Measurements from ENCODE around the gene PSMC3. TPM values are rescaled to one million over a fixed set of nuclear protein-coding genes. Genes with fewer than 3 reads are reported as not detected.

Gene PSMC3
- total RNA-seq, 2 donors from 2014 or later: 122 to 160 TPM

- Histone ChIP-seq H3K9me3 (no peaks in the 10 kb centered on the region), H3K27me3 (replicated peaks; ENCODE audit: insufficient read depth) (no peaks in the 10 kb centered on the region), H3K36me3 (no peaks in the 10 kb centered on the region), H3K4me3 (no peak overlapping the region), H3K4me1 (ENCODE audit: control insufficient read depth in 1 of 2, low read depth in 2 of 2) (no peaks in the 10 kb centered on the region), H3K27ac (no peak overlapping the region)
- DNase-seq (ENCODE audit: low spot score): no peak
- no peak for ATAC-seq (ENCODE audit: insufficient number of reproducible peaks, low FRiP score, low read depth)
- TF ChIP-seq, protein P1, sequence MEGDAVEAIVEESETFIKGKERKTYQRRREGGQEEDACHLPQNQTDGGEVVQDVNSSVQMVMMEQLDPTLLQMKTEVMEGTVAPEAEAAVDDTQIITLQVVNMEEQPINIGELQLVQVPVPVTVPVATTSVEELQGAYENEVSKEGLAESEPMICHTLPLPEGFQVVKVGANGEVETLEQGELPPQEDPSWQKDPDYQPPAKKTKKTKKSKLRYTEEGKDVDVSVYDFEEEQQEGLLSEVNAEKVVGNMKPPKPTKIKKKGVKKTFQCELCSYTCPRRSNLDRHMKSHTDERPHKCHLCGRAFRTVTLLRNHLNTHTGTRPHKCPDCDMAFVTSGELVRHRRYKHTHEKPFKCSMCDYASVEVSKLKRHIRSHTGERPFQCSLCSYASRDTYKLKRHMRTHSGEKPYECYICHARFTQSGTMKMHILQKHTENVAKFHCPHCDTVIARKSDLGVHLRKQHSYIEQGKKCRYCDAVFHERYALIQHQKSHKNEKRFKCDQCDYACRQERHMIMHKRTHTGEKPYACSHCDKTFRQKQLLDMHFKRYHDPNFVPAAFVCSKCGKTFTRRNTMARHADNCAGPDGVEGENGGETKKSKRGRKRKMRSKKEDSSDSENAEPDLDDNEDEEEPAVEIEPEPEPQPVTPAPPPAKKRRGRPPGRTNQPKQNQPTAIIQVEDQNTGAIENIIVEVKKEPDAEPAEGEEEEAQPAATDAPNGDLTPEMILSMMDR (IDR thresholded peaks at IDR 0.05): no peak
Observed at GRCh38 chr11:47443817-47444216, 17.6 kb upstream of the PSMC3 start.

DNA sequence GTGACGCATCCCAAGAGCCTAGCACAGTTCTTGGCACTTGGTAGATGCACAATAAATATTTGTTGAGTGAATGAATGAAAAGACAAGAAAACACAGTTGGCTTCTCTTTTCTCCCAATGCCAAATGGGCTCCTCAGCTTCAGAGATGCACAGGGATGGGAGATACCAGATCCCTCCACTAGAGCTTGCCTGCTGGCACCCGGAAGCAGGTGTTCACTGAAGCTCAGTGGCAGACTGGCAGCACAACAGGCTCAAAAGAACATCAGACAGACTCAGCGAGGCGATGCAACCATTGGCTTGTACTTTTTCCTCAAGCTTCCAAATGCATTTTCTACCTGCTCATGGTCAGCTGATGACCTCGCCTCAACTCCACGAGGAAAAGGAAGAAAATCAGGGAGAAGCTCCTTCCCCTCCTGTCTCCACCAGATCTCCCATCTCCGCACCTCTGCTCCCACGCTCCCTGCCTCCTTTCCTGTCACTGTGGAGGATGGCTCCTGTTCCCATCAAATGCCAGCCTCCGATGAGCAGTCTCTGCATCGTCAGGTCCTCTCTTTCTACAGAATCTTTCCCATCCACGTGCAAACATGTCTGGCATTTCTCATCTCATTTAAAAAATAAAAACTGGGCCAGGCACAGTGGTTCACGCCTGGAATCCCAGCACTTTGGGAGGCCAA lies 16.9 kb upstream of the PSMC3 start:
- H3K4me1 ChIP-seq (ENCODE audit: control insufficient read depth in 1 of 2, low read depth in 2 of 2): peaks cover 0 to under 1% of the 10 kb centered on the region in 2 donors
- H3K36me3 ChIP-seq: no peaks in the 10 kb centered on the region
- H3K27ac ChIP-seq: no peak overlapping the region
- no peak for ATAC-seq (ENCODE audit: insufficient number of reproducible peaks, low FRiP score, low read depth)
- H3K27me3 ChIP-seq (replicated peaks; ENCODE audit: insufficient read depth): no peaks in the 10 kb centered on the region
- no peak overlapping the region for H3K4me3 ChIP-seq
- TF ChIP-seq, protein P1 (IDR thresholded peaks at IDR 0.05): no peak
- no peaks in the 10 kb centered on the region for H3K9me3 ChIP-seq
- no peak for DNase-seq (ENCODE audit: low spot score)

- H3K27me3 ChIP-seq (replicated peaks; ENCODE audit: insufficient read depth): no peaks in the 10 kb centered on the region
- TF ChIP-seq, protein P1 (IDR thresholded peaks at IDR 0.05): no peak
- no peaks in the 10 kb centered on the region for H3K9me3 ChIP-seq
- H3K4me3 ChIP-seq: no peak overlapping the region
- ATAC-seq (ENCODE audit: insufficient number of reproducible peaks, low FRiP score, low read depth) (no peak), DNase-seq (ENCODE audit: low spot score) (no peak)
- H3K27ac ChIP-seq: no peak overlapping the region
- no peaks in the 10 kb centered on the region for H3K36me3 ChIP-seq
- peaks cover 6 to 7% of the 10 kb centered on the region in 2 donors for H3K4me1 ChIP-seq (ENCODE audit: control insufficient read depth in 1 of 2, low read depth in 2 of 2)
Observed at GRCh38 chr11:47442514-47442913, 16.3 kb upstream of the PSMC3 start.

- Histone ChIP-seq H3K4me3 (no peak overlapping the region), H3K27ac (no peak overlapping the region), H3K36me3 (no peaks in the 10 kb centered on the region), H3K9me3 (no peaks in the 10 kb centered on the region), H3K4me1 (ENCODE audit: control insufficient read depth in 1 of 2, low read depth in 2 of 2) (peaks cover 6 to 12% of the 10 kb centered on the region in 2 donors), H3K27me3 (replicated peaks; ENCODE audit: insufficient read depth) (no peaks in the 10 kb centered on the region)
- no peak for ATAC-seq (ENCODE audit: insufficient number of reproducible peaks, low FRiP score, low read depth)
- DNase-seq (ENCODE audit: low spot score): no peak
- TF ChIP-seq, protein P1 (IDR thresholded peaks at IDR 0.05): no peak
Observed at GRCh38 chr11:47441421-47441820, 15.2 kb upstream of the PSMC3 start.

- DNase-seq (ENCODE audit: low spot score): no peak
- Histone ChIP-seq H3K4me1 (ENCODE audit: control insufficient read depth in 1 of 2, low read depth in 2 of 2) (peaks cover 6 to 12% of the 10 kb centered on the region in 2 donors), H3K27ac (no peak overlapping the region), H3K4me3 (no peak overlapping the region), H3K36me3 (no peaks in the 10 kb centered on the region), H3K27me3 (replicated peaks; ENCODE audit: insufficient read depth) (no peaks in the 10 kb centered on the region), H3K9me3 (no peaks in the 10 kb centered on the region)
- TF ChIP-seq, protein P1 (IDR thresholded peaks at IDR 0.05): no peak
- ATAC-seq (ENCODE audit: insufficient number of reproducible peaks, low FRiP score, low read depth): no peak
Observed at GRCh38 chr11:47440054-47440476, 13.8 kb upstream of the PSMC3 start.
